DMS114 treated with DMSO at 0.1 percent for 48 hours (cell line): ENCODE data around the gene CAPRIN2.

Experiments
- DNase-seq: peaks from one replicate; lab custom pipeline; 2025; ENCODE audit not compliant: unreplicated experiment; lab: John Stamatoyannopoulos, UW

CAPRIN2 gene

GRCh38 chr12:30754750-30755394 lies at the start of gene CAPRIN2:
Gene CAPRIN2, minus strand, starts transcription at chr12:30754951. Its CDS starts 1,431 bp downstream, at chr12:30753520.
- DNase-seq = peak; percentile 81

- no peak for DNase-seq
Measured at GRCh38 chr12:30797689-30798088, 42.9 kb upstream of the CAPRIN2 start.

GRCh38 chr12:30796891-30797371 lies 42.2 kb upstream of the CAPRIN2 start:
- DNase-seq = no peak

- DNase-seq = no peak
Measured at GRCh38 chr12:30796313-30796780, 41.6 kb upstream of the CAPRIN2 start.

- peak; percentile 6 for DNase-seq
Measured at GRCh38 chr12:30795410-30796312, 40.9 kb upstream of the CAPRIN2 start.

GRCh38 chr12:30794591-30795409 lies 40.0 kb upstream of the CAPRIN2 start:
- DNase-seq = no peak

- DNase-seq = no peak
Measured at GRCh38 chr12:30794020-30794419, 39.3 kb upstream of the CAPRIN2 start.

GRCh38 chr12:30792648-30793499 lies 38.1 kb upstream of the CAPRIN2 start:
- DNase-seq = no peak

GRCh38 chr12:30792085-30792484 lies 37.3 kb upstream of the CAPRIN2 start:
- no peak for DNase-seq

- no peak for DNase-seq
Measured at GRCh38 chr12:30788754-30789153, 34.0 kb upstream of the CAPRIN2 start.

GRCh38 chr12:30785630-30786029 lies 30.9 kb upstream of the CAPRIN2 start:
- no peak for DNase-seq

- DNase-seq = no peak
Measured at GRCh38 chr12:30784508-30784907, 29.8 kb upstream of the CAPRIN2 start.

GRCh38 chr12:30783946-30784345 lies 29.2 kb upstream of the CAPRIN2 start:
- DNase-seq = no peak

- DNase-seq = no peak
Measured at GRCh38 chr12:30782316-30783173, 27.8 kb upstream of the CAPRIN2 start.

GRCh38 chr12:30779578-30779977 lies 24.8 kb upstream of the CAPRIN2 start:
- DNase-seq = no peak

- DNase-seq = no peak
Measured at GRCh38 chr12:30779178-30779577, 24.4 kb upstream of the CAPRIN2 start.

GRCh38 chr12:30774599-30774998 lies 19.8 kb upstream of the CAPRIN2 start:
- no peak for DNase-seq

GRCh38 chr12:30769802-30770201 lies 15.1 kb upstream of the CAPRIN2 start:
- DNase-seq = no peak

- no peak for DNase-seq
Measured at GRCh38 chr12:30764251-30764650, 9.5 kb upstream of the CAPRIN2 start.
